Measurements from ENCODE around the gene DUOXA2. TPM values are rescaled to one million over a fixed set of nuclear protein-coding genes. Genes with fewer than 3 reads are reported as not detected.
"Not testable (repeated sequence)": the region's sequence is repeated elsewhere in the genome, so short reads cannot be mapped to it uniquely, and the experiment has no call there.

The DUOXA2 gene
- total and polyA plus RNA-seq, 7 donors, result 0.11 TPM; not detected in 6

- H3K27ac ChIP-seq; ATAC-seq; H3K9me3 ChIP-seq; H3K4me3 ChIP-seq; DNase-seq; H3K4me1 ChIP-seq; H3K36me3 ChIP-seq (ENCODE audit: insufficient read depth in 1 of 2, low read depth in 1 of 2); H3K27me3 ChIP-seq (ENCODE audit: insufficient read depth in 3 of 3, low read length in 2 of 3); intact Hi-C loops (cut with DNase I): not testable (repeated sequence)
- WGBS, 3 donors, result 81 to 84% (median 83%) methylated on average over 8 to 10 of the region's 10 CpGs
Observed at GRCh38 chr15:45082412-45082811, 31.7 kb upstream of the DUOXA2 start.

- H3K4me3 ChIP-seq, result no peak overlapping the region
- no peak for DNase-seq
- no peaks in the 10 kb centered on the region for H3K36me3 ChIP-seq (ENCODE audit: insufficient read depth in 1 of 2, low read depth in 1 of 2)
- TF ChIP-seq CTCF (IDR thresholded peaks at IDR 0.05), result no peak
- H3K9me3 ChIP-seq, result no peaks in the 10 kb centered on the region
- H3K27me3 ChIP-seq (ENCODE audit: insufficient read depth in 3 of 3, low read length in 2 of 3), result peaks cover 0 to 3% (median 0%) of the 10 kb centered on the region in 3 donors
- intact Hi-C loops (cut with DNase I), result no loop called here
- no peak overlapping the region for H3K27ac ChIP-seq
- ATAC-seq, result no peak
- H3K4me1 ChIP-seq, result no peaks in the 10 kb centered on the region
Observed at GRCh38 chr15:45083223-45083622, 30.9 kb upstream of the DUOXA2 start.

GRCh38 chr15:45084163-45084562, 30.0 kb upstream of the DUOXA2 start:
- no peak for TF ChIP-seq CTCF (IDR thresholded peaks at IDR 0.05)
- DNase-seq (no peak), ATAC-seq (no peak)
- no peaks in the 10 kb centered on the region for H3K36me3 ChIP-seq (ENCODE audit: insufficient read depth in 1 of 2, low read depth in 1 of 2)
- intact Hi-C loops (cut with DNase I), result no loop called here
- H3K27me3 ChIP-seq (ENCODE audit: insufficient read depth in 3 of 3, low read length in 2 of 3), result peaks cover 0 to 3% (median 0%) of the 10 kb centered on the region in 3 donors
- H3K4me3 ChIP-seq, result no peak overlapping the region
- H3K4me1 ChIP-seq, result no peaks in the 10 kb centered on the region
- 68 to 74% (median 71%) methylated on average over 3 of the region's 3 CpGs for WGBS, 3 donors
- H3K27ac ChIP-seq, result no peak overlapping the region
- no peaks in the 10 kb centered on the region for H3K9me3 ChIP-seq

GRCh38 chr15:45087513-45087912, 26.6 kb upstream of the DUOXA2 start:
- Histone ChIP-seq H3K4me1 (no peaks in the 10 kb centered on the region), H3K27me3 (ENCODE audit: insufficient read depth in 3 of 3, low read length in 2 of 3) (peaks cover 0 to 7% (median 0%) of the 10 kb centered on the region in 3 donors), H3K27ac (no peak overlapping the region), H3K4me3 (no peak overlapping the region), H3K9me3 (no peaks in the 10 kb centered on the region), H3K36me3 (ENCODE audit: insufficient read depth in 1 of 2, low read depth in 1 of 2) (no peaks in the 10 kb centered on the region)
- no peak for TF ChIP-seq CTCF (IDR thresholded peaks at IDR 0.05)
- DNase-seq (no peak), ATAC-seq (no peak)
- WGBS, 3 donors, result 77 to 81% (median 79%) methylated on average over 1 of the region's 1 CpG
- intact Hi-C loops (cut with DNase I), result no loop called here

GRCh38 chr15:45088801-45089711, 25.1 kb upstream of the DUOXA2 start:
- 82 to 85% (median 84%) methylated on average over 10 of the region's 10 CpGs for WGBS, 3 donors
- ATAC-seq, result no peak
- intact Hi-C loops (cut with DNase I), result no loop called here
- H3K4me1 ChIP-seq, result no peaks in the 10 kb centered on the region
- peaks cover 0 to 7% (median 0%) of the 10 kb centered on the region in 3 donors for H3K27me3 ChIP-seq (ENCODE audit: insufficient read depth in 3 of 3, low read length in 2 of 3)
- no peak for DNase-seq
- H3K27ac ChIP-seq, result no peak overlapping the region
- H3K36me3 ChIP-seq (ENCODE audit: insufficient read depth in 1 of 2, low read depth in 1 of 2), result no peaks in the 10 kb centered on the region
- no peak overlapping the region for H3K4me3 ChIP-seq
- no peaks in the 10 kb centered on the region for H3K9me3 ChIP-seq
- TF ChIP-seq CTCF (IDR thresholded peaks at IDR 0.05), result no peak

All from psoas muscle (tissue), 8 donors.